LNCaP clone FGC (cell line): ENCODE measurements around the gene RBM7.
A peak's percentile ranks its signal among the peaks of the same experiment; 100 is the strongest.

Experiments used
- DNase-seq: peaks from one replicate; pipeline ENCODE4 v3.0.0-alpha.2; 2011; ENCODE audit warnings: low read depth
- H3K4me3 ChIP-seq: 2 replicates; pipeline ENCODE4 v1.5.1; 2011; ENCODE audit warnings: mild to moderate bottlenecking, low read depth, low read length, control low read depth
- TF ChIP-seq, protein P1 (sequence below): IDR thresholded peaks from 2 replicates; pipeline ENCODE4 v1.5.1; 2012; ENCODE audit warnings: mild to moderate bottlenecking; ENCODE audit not compliant: control insufficient read depth, insufficient read depth; ENCODE audit errors: extremely low read depth

Gene RBM7

GRCh38 chr11:114395736-114396135, 4.7 kb upstream of the RBM7 start:
- TF ChIP-seq, protein P1, sequence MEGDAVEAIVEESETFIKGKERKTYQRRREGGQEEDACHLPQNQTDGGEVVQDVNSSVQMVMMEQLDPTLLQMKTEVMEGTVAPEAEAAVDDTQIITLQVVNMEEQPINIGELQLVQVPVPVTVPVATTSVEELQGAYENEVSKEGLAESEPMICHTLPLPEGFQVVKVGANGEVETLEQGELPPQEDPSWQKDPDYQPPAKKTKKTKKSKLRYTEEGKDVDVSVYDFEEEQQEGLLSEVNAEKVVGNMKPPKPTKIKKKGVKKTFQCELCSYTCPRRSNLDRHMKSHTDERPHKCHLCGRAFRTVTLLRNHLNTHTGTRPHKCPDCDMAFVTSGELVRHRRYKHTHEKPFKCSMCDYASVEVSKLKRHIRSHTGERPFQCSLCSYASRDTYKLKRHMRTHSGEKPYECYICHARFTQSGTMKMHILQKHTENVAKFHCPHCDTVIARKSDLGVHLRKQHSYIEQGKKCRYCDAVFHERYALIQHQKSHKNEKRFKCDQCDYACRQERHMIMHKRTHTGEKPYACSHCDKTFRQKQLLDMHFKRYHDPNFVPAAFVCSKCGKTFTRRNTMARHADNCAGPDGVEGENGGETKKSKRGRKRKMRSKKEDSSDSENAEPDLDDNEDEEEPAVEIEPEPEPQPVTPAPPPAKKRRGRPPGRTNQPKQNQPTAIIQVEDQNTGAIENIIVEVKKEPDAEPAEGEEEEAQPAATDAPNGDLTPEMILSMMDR, result peak; percentile 32
- no peak overlapping the region for H3K4me3 ChIP-seq
- DNase-seq, result no peak

GRCh38 chr11:114396916-114397315, 3.5 kb upstream of the RBM7 start:
- DNase-seq, result no peak
- TF ChIP-seq, protein P1, result no peak
- H3K4me3 ChIP-seq, result no peak overlapping the region

GRCh38 chr11:114397349-114397982, 3.0 kb upstream of the RBM7 start:
- H3K4me3 ChIP-seq, result no peak overlapping the region
- TF ChIP-seq, protein P1, result no peak
- DNase-seq, result no peak

DNA sequence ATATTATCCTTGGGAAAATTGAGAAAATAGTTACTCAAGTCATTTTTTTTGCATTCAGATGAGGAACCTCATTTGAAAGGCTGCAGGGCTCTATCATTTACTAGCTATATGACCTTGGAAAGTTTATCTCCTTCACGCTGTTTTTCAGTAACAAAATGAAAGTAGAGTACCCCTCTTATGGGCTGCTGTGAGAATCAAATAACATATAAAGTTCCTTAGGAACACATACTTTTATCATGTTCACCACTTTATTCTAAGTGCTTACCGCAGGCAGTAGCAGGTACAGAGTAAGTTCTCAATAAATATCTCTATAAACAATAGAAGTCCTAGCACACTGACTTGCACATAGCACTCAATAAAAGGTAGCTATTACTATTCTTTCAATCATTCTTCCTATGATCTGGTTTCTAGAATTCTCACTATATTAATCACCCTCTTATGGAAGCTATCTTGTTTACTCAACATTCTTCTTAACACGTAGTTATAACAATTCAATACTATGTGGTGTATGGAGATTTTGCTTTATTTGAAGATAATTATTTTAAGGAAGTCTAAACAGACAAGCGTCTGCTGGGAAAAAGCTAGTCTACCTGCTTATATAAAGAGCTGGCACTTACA, 2.1 kb upstream of the RBM7 start:
- no peak overlapping the region for H3K4me3 ChIP-seq
- DNase-seq, result no peak
- TF ChIP-seq, protein P1, result no peak

DNA sequence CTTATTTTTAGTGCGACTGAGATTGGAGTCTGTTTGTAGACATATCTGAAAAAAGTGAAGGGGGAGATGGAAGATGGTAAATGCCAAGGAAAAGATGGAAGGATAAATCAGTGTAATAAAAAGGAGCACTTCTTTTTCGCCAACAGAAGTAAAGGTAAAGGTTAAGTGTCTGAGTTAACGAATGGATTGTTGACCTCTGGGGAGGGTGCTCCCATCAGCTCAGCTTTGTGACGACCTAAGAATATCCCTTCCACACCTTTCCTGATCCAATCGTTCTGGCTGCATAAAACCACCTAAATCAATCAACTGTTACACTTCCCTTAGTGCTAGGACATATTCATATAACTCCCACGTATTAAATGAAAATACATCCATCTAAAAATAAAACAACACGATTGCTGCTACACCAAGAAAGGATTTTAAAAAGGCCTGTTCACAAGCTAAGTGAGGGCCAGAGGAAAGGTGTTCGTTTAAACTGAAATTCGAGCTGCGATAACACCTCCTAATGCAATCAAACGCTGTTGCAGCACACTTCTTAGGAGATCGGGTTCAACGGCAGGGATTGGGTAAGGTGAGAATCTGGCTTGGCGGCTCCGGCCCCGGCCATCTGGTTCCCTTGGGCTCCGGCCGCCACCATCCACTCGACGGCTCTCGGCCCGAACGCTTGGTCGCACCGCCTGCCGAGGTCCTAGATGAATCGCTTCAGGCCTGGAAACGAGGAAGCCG, 813 bp upstream of the RBM7 start:
- TF ChIP-seq, protein P1, result no peak
- H3K4me3 ChIP-seq, result peak overlapping the region; percentile 97
- DNase-seq, result no peak

GRCh38 chr11:114400915-114401223, 403 bp downstream of the RBM7 start:
- peak overlapping the region; percentile 97 for H3K4me3 ChIP-seq
- DNase-seq, result no peak
- TF ChIP-seq, protein P1, result peak; percentile 24; the same call in 1 of the 2 replicates
